Caki2 (cell line): ENCODE results near the gene PSMF1. TPM values are rescaled to one million over a fixed set of nuclear protein-coding genes. Genes with fewer than 3 reads are reported as not detected.

Experiments
- DNase-seq: peaks from one replicate; pipeline ENCODE4 v3.0.0-alpha.2; 2015; ENCODE audit warnings: low read depth
- in situ Hi-C: cut with HindIII; loops from 2 replicates; pipeline ENCODE4 v1.10.0; 2016; ENCODE audit warnings: low sequenced_read_pairs, low pct_unique_long_range_greater_than_20kb, mixed read lengths
- total RNA-seq: library from RNA; depleted of rRNA; stranded (reverse); fragments of >200 nt; shearing (Covaris generic); gene quantifications from 2 replicates; pipeline ENCODE4 v1.2.3, GENCODE V29; 2014; ENCODE audit warnings: low replicate concordance

PSMF1 gene
- total RNA-seq, 1 experiment from 2014 or later = 58.2 TPM

- in situ Hi-C loops = no loop called here
- no peak for DNase-seq
These were observed 64.8 kb downstream of the PSMF1 start for GRCh38 chr20:1183153-1183552.

GRCh38 chr20:1184260-1184637, 65.8 kb downstream of the PSMF1 start:
- in situ Hi-C loops = no loop called here
- no peak for DNase-seq

GRCh38 chr20:1184638-1185315, 66.4 kb downstream of the PSMF1 start, which contains the start of gene TMEM74B:
TSS of gene TMEM74B (minus strand) at chr20:1184981. CDS start at chr20:1183801, 1,180 bp downstream.
- no peak for DNase-seq
- in situ Hi-C loops = no loop called here

GRCh38 chr20:1185316-1185741, 66.9 kb downstream of the PSMF1 start:
- DNase-seq = no peak
- in situ Hi-C loops = no loop called here

GRCh38 chr20:1185790-1186334, 67.5 kb downstream of the PSMF1 start:
- in situ Hi-C loops = no loop called here
- peak; percentile 32 for DNase-seq

- no peak for DNase-seq
- in situ Hi-C loops = no loop called here
These were observed 68.1 kb downstream of the PSMF1 start for GRCh38 chr20:1186367-1186991.

DNA sequence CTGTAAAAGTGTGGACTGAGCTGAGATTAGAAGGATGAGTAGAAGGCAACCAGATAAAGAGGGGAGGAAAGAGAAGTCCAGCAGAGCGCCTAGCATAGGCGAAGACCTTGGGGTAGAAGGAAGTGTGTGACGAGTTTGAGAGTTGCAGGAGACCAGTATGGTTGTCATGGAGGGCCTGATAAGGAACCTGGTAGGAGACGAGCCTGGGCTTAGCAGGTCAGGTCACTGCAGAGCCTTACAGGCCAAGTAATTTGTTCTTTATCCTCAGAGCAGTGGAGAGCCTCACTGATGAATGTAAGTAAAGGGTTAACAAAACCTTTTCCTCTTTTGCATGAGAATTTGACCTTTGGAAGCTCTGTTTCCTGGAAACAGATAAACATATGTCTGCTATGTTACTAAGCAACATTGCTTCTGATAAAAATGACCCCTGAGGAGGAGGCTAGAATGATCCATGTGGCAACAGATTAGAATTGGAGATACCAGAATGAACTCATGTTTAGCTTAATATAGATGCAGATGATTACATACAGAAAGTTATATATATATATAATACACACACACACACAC, 69.3 kb downstream of the PSMF1 start:
- no peak for DNase-seq
- in situ Hi-C loops = no loop called here

DNA sequence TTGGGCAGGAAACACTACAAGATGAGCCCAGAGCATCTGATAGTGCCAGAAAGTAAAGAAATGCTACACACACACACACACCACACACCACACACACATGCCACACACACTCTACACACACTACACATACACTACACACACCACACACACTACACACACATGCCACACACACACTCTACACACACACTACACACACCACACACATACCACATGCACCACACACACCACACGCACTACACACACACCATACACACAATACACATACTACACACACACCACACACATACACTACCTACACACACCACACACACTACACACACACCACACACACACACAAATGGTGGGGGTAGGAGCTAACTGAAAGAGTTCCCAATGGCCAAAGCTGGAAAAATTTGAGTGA, 69.9 kb downstream of the PSMF1 start:
- DNase-seq = no peak
- in situ Hi-C loops = no loop called here

- in situ Hi-C loops = no loop called here
- no peak for DNase-seq
These were observed 71.4 kb downstream of the PSMF1 start for GRCh38 chr20:1189827-1190226.

GRCh38 chr20:1190847-1191246, 72.4 kb downstream of the PSMF1 start:
- in situ Hi-C loops = no loop called here
- no peak for DNase-seq

DNA sequence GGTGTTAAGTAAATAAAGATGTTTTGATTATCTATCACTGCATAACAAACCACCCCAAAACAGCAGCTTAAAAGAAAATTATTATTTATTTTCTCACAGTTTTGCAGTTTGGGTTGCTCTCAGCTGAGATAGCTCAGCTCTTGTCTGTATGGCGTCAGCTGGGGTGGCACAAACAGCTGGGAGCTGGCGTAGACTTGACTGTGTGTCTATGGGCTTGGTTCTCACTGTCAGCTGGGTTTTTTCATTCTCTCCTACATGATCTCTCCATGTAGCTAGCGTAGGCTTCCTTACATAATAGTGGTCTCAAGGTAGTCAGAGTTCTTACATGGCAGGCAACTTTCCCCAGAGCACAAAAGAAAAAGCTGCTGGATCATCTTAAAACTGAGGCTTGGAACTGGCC, 72.9 kb downstream of the PSMF1 start:
- no peak for DNase-seq
- in situ Hi-C loops = no loop called here

DNA sequence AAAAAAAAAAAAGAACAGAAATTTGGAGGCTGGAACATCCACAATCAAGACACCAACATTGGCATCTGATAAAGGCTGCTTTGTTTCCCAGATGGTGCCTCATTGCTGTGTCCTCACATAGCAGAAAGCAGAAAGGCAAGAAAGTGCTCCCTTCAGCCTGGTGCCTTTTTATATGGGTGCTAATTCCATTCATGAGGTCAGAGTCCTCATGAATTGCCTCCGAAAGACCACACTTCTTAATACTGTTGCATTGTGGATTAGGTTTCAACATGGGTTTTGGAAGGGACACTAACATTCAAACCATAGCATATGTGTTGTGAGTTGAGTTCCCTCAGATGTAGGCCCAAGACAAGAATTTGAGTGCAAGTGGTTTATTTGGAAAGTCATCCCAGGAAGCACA, 76.8 kb downstream of the PSMF1 start:
- DNase-seq = no peak

GRCh38 chr20:1196634-1197033, 78.2 kb downstream of the PSMF1 start:
- in situ Hi-C loops = no loop called here
- no peak for DNase-seq

More for the DNA sequence above, 76.8 kb downstream of the PSMF1 start:
- in situ Hi-C loops = no loop called here

DNA sequence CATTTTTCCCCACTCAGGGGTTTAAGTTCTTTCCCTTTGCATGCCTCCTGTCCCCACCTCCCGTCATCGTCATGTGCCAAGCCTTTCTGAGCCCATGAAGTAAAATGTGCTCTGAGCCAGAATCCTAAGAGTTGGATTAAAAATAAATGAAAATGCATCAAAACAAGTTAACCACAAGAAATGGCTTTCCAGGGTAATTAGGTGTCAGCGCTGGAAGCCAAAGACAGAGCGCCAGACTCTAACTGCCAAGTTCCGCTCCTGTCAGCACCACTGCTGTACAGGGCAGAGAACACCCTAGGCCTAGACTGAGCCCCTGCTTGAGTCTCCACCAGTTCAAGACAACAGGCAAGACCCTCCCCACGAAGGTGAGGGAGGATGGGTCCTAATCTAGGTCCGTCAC, 79.4 kb downstream of the PSMF1 start:
- no peak for DNase-seq

DNA sequence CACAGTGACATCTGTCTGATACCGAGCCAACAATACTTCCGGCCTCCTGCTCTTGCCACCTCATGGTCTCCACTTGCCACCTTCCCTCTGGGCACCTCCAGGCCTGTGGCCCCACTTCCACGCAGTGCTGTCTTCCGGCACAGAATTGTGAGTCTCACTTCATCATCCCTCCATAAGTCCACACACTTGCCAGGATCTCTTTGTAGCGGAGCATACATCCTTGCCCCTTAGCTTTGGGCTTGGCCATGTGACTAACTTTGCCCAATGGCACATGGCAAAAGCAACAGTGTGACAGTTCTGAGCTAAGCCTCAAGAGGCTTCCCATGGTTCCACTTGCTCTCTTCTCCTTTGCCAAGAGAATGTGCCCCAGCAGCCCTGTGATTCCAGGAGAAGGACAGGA, 80.3 kb downstream of the PSMF1 start:
- in situ Hi-C loops = no loop called here
- DNase-seq = no peak

More for the DNA sequence above, 79.4 kb downstream of the PSMF1 start:
- in situ Hi-C loops = no loop called here

DNA sequence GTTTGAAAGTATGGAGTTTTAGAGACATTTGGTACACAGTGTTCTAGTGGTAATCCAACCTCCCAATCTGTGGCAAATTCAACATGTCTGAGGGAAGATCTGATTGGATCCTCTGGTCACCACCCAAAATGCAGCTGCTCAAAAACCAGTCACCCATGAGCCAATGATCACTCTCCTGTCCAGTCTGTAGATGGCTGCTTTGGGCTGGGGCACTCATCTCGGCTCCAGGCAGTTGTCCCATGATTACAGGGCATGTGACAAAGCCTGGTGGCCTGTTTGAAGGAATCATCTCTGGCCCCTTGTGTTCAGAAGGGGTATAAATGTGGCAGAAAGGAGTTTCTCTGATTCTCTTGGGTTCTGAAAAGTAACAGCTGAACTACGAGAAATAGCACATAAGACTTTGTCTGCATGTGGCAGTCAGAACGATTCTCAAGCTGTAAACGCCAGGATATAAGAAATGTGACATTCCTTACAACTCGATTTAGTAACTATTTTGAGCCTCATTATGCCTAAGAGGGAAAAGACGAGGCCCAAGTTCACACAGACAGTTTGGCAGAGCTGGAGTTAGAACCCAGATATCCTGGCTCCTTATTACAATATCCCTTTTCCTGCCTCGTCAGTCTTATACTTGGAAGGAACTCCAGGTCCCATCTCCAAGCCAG, 80.9 kb downstream of the PSMF1 start:
- DNase-seq = no peak
- in situ Hi-C loops = no loop called here

- DNase-seq = no peak
- in situ Hi-C loops = no loop called here
These were observed 81.6 kb downstream of the PSMF1 start for GRCh38 chr20:1199964-1200363.

DNA sequence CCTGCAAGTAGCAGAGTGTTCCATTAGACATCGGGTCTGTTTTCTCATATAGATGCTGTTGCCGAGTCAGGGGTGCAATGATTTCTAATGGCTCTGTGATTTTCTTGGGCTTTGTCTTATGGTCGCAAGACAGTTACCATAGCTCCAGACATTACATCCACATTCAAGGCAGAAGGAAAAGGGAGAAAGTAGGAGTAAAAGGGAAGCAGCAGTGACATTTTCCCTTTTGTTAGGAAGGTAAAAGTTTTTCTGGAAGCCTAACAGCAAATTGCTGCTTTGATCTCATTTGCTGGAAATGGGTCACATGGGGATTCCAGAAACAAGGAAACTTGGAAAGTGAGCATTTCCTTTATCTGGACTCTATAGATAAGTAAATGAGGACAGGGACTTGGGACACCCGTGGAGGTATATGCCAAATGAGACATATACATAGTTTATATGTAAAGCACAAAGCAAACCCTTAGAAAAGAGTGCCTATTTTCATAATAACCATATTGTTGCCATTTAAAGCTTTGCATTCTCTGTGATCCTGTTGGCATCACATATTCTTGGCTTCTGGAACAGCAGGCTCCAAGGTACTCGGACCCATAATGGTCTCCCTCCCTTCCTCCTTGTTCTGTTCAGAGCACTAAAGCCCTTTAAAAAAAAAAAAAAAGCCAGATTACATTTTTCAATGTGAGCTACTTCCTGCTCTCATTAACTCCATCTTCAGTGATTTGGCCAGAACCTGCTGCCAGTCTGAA, 84.5 kb downstream of the PSMF1 start, which contains the start of gene C20orf202:
Gene C20orf202, plus strand, starts transcription at position 693 of the 743 bp plus-strand sequence. CDS start 132 bp downstream, outside the sequence.
- in situ Hi-C loops = no loop called here
- no peak for DNase-seq
